Activated CD4-positive, alpha-beta T cell treated with anti-CD3 and anti-CD28 coated beads, Interleukin-2, amount 50 U/mL, for 48 hours (primary cell): Measurements from ENCODE around the gene JARID2.
"Not testable (repeated sequence)": the region's sequence is repeated elsewhere in the genome, so short reads cannot be mapped to it uniquely, and the experiment has no call there.

Experiments used
- DNase-seq, 2 experiments: peaks; one replicate each; pipeline ENCODE4 v3.0.0-alpha.2; 2020

Gene JARID2

DNA sequence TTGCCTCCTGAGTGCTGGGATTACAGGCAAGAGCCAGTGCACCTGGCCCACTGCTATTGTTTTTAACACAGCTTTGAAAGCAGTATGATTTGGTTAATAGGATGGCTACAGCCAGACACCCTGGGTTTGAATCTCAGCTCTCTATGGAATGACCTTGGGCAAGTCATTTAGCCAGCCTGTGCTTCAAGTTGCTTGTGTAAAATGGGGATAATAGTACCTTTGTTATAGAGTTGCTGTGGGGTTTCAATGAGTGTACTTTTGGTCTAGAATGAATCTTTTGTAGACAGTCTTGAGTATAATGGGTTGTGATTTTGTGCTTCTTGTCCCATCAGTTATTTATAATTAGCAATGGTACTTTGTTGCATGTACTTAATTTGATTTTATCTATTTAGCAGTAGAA lies 70.9 kb downstream of the JARID2 start:
- DNase-seq = no peak

DNA sequence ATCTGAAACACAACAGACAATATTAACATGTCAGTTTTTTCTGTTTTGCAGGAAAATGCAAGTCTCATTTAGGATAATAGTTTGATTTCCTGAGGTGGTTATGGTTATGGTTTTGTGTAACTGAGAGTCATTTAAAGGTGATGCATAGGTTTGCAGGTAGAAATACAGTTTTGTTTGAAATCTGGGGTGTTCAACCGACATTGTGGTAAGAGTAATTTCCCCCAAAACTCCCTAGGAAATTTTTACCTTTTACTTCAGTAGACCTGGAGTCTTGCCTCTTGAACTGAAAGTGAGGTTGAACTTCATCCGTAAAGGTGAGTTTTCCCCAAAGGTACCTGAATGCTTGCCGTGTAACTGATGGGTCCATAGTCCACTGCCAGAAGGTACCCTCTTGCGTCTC lies 71.4 kb downstream of the JARID2 start:
- DNase-seq = no peak

DNA sequence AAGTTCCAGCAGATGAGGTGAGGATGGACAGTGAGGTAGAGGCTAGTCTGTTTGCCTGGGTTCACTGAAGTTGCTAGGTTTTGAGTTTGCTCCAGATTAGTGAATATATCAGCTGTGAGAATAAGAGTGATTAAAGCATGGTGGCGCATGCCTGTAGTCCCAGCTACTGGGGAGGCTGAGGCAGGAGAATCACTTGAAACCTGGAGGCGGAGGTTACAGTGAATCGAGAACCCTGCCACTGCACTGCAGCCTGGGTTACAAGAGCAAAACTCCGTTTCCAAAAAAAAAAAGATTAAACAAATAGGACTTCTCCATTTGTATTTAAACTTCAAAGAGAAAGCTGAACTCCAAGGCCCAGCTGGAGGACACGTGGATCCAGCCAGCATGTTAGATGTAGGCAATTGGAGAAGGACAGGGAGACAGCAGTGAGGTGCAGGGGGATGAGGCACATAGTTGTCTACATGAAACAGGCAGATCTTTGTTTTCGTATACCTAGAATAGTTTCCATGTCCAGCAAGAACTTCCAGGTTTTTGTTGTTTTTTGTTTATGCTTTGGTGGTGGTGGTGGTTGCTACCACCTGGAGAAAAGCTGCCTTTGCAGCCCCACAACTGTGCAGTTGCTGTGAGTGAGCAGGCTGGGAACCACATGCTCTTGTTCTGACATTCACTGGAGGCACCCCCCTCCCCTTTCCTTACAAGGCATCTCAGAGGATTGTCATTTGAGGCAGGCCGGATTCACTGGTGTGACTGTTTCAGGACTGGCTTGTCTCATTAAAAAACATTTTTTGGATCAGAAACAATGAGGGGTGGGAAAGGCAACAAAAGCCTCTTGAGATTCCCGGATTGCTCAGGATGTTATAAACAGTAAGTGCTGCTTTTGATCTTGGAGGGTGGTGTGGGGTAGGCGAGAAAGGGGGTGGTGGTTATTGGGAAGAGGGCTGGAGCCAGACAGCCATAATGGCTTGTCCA lies 72.3 kb downstream of the JARID2 start:
- peak; percentile 26 to 32 for DNase-seq

DNA sequence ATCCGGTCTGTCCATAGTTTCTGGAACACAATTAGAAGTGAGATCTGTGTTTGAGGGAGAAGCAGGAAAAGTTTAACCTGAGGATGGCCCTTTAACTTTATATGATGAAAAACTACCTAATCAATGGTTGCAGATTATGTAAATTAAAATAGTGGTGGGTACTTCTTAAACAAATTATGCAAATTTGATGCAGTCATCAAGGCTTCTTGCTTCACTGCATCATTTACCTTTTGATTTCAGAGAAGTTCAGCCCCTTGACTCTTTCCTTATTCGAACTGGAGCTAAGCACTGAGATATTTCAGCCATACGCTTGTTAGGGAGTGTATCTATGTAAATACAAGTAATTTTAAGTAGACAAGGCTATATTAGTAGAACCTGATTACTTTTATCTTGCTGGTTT lies 73.8 kb downstream of the JARID2 start:
- DNase-seq = no peak

DNA sequence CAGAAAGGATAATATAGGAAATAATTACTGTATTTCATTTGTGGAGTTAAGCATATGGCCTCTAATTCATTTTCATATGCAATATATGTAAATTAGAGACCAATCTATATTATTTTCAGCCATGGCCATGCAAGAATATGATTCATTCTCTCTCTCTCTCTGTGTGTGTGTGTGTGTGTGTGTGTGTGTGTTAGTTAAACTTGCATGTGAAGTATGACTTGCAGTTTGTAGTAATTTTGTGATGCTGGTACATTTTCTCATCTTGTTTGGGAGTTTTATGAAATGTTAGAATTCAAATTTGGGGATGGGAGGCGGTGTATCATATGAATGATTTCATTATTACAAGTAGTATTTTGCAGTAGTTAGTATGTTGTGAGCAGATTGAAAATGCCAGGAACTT lies 74.8 kb downstream of the JARID2 start:
- no peak for DNase-seq

DNA sequence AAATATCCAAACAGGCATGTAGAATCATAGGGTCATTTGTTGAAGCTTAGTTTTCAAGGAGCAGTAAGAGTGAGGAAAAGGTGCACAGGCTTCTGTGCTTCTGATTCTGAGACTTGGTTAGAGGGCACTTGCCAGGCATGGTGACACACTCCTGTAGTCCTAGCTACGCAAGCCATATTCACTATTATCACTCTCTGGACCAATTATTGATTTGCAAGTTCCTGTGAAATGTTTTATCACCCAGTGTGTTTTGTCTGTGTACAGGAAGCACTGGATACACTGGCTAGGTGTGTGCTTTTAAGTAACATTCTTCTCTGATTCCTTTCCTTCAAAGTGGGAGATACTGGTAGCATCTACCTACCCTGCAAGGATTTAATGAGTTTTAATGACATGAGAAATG lies 76.3 kb downstream of the JARID2 start:
- no peak for DNase-seq

DNA sequence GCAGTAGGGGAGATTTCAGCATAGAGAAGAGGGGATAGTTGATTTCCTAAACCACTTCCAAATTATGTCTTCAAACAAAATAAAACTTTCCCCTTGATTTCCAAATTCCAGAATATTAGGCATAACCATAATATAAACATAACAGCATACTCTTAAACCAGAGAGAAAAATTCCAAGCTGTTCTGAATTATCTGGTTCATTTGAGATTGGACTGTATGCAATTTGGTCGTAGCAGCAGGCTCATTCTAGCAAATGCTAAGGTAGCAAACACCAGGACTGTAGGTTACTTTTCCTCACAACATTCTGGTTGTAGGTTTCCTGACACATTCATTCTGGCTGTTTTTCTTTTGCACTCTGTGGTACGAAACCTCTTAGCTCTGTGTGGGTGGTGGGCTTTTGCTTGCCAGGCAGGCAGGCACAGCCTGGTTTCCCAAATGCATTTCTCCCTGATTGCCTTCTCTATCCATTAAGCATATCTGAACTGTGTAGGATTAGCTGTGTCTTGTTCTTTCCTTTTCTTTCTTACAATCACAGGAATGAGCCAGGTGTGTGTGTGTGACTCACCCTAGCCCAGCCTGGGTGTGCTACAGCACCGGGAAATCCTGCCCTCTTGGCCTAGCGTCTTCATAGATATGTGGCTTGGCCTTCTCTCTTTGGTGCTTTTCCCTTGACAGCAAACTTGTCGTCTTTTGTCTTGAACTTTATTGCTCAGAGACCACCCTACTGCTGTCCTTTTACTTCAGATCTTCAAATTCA lies 77.1 kb downstream of the JARID2 start:
- no peak for DNase-seq

DNA sequence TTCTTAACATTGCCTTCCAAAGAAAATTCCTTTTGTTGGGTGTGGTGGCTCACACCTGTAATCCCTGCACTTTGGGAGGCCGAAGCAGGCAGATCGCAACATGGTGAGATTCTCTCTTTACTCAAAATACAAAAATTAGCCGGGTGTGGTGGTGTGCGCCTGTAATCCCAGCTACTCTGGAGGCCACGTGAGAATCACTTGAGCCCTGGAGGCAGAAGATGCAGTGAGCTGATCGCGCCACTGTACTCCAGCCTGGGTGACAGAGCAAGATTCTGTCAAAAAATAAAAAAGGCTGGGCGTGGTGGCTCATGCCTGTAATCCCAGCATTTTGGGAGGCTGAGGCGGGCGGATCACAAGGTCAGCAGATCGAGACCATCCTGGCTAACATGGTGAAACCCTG lies 77.7 kb downstream of the JARID2 start:
- DNase-seq = not testable (repeated sequence)

DNA sequence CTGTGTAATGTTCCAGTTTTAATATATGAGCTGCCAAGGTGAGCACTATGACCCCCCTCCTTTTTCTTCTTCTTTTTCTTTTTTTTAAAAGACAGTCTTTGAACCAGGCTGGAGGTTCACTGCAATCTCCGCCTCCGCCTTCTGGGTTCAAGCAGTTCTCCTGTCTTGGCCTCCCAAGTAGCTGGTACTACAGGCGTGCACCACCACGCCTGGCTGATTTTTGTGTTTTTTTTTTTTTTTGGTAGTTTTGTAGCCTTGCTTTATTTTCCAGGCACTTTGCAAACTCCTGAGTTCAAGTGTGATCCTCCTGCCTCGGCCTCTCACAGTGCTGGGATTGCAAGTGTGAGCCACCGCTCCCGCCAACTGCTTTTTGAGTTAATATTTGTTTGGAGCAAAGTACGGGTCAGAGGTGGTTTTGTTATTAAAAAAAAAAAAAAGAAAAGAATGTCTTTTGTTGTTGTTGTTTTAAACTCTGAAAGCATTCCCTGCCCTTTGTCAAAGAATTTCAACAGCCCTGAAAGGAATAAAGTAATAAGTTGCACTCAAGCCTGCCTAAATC lies 78.6 kb downstream of the JARID2 start:
- DNase-seq = no peak

DNA sequence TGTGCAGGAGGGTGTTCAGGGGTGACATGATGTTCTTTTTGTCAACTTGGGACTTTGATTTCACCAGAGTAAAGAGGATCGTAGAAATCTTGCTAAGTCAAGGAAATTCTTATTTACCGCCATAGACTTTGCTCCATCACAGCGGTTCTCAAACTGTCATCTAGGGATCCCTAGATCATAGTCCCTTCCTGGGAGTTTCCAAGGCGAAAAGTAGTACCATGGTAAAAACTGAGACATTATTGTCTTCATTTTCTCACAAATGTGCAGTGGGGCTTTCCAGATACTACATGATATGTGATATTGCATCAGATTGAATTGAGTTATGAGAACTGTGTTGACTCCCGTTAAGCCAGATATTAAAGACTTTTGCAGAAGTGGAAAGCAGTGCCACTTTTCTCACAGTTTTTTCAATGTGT lies 79.7 kb downstream of the JARID2 start:
- no peak for DNase-seq

DNA sequence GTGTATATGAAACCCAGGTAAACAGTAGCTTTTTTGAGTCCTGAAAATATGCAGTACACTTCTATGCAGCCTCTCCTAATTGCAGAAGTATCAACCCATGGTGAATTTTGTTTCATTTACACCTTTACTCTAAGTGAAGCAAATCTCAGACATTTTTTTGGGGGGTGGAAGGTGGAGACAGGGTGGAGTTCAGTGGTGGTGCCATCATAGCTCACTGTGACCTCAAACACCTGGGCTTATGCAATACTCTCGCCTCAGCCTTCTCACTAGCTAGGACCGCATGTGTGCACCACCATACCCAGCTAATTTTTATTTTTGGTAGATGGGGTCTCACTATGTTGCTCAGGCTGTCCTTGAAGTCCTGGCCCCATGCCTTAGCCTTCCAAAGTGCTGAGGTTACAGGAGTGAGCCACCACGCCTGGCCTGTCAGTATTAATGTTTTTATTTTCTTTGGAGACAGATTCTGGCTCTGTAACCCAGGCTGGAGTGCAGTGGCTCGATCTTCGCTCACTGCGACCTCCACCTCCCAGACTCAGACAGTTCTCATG lies 80.3 kb downstream of the JARID2 start:
- DNase-seq = no peak

DNA sequence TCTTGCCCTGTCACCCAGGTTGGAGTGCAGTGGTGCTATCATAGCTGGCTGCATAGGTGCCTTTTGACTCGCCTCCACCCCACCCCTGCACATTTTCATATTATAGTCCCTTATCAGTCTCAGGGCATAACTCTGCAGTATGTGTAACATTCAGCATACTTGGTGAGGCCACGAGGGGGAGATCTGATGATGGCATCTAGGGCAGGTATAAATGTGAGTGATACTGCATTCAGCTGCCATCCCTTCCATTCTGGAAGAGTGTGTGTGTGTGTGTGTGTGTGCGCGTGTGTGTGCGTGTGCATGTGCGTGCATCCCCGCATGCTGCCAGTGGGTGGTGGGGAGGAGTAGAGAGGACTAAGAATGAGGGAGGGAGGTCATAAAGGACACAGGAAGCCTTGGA lies 81.4 kb downstream of the JARID2 start:
- peak in 1 of 2 experiments; percentile 40 for DNase-seq

DNA sequence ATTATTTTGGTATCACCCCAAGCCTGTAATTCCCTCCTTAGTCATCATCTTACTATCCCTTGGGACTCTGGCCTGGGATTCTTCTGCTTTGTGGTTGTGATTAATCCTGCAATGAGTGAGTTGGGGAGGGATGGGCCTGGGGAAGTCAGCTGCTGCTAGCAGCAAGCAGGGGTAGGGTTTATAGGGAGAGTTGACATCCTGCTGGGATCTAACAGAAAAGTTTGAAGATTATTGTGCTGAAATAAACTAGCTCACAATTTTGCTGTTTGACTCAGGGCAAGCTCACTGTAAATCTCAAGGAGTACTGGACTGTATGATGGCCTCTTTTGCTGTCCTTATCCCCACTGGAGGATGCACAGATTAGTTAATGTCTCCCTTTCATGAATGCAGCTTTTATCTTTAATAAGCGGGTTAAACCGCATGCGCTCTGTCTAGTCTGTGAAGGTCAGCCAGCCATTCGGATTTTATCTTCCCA lies 83.4 kb downstream of the JARID2 start:
- no peak for DNase-seq

DNA sequence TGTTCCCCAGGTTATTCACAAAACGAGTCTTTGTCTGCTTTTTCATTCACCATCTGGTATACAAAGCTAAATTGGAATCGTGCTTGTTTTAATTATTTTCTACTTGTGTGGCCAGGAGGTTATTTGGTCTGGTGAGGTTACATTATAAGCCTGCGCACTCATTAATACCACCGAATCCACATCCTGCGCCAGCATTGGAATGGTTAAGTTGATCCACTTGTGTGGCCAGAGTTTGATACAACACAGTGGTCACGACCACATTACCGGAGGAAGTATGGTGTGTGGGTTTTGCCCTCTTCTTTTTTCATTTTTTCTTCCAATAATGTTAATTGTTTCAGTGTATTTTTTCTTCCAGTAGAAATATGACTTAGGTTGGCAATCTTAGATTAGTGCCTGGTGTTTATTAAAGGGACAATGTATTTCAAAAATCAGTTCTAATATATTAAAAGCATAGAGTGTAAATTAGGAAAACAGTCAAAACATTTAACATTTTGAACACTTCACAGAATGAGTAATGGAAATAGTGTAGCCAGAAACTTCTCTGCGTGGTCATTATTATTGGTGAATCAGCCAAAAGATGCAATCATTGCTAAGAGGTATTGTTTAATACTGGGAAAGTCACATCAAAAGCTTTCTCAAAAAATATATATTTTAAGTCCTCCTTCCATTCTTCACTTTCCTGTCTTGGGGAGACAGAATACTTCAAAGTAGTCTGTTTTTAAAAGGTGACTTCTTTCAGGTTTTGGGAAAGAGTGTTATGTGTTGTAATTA lies 84.5 kb downstream of the JARID2 start:
- no peak for DNase-seq

DNA sequence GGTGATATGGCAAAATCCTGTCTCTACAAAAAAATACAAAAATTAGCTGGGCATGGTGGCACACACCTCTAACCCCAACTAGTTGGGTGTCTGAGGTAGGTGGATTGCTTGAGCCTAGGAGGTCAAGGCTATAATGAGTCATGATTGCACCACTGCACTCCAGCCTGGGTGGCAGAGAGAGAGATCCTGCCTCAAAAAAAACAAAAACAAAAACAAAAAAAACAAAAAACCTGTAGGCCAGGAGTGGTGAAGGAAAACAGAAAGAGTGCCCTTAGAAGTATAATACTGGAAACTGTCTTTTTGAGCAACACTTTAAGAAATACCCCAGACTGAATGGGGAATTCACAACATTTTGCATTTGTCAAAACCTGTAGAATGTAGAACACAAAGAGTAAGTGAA lies 85.3 kb downstream of the JARID2 start:
- DNase-seq = no peak

DNA sequence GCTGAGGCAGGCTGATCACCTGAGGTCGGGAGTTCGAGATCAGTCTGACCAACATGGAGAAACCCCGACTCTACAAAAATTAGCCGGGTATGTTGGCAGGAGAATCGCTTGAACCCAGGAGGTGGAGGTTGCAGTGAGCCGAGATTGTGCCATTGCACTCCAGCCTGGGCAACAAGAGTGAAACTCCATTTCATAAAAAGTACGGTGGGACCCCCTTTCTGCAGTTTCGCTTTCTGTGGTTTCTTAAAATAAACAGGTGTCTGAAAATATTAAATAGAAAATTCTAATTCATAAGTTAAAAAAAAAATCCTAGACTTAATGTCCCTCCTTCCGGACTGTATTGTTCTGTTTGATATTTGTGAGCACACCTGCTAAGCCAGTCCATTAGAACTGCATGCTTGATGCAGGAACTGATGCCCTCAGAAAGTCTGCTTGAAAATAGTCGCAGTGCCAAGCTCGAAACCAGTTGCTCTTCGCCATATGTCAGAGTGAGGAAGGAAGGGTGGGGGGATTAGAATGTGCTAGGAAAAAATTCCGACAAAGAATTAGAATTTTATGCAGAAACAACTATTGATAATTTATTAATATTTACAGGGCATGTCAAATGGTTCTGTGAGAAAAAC lies 85.9 kb downstream of the JARID2 start:
- no peak for DNase-seq

DNA sequence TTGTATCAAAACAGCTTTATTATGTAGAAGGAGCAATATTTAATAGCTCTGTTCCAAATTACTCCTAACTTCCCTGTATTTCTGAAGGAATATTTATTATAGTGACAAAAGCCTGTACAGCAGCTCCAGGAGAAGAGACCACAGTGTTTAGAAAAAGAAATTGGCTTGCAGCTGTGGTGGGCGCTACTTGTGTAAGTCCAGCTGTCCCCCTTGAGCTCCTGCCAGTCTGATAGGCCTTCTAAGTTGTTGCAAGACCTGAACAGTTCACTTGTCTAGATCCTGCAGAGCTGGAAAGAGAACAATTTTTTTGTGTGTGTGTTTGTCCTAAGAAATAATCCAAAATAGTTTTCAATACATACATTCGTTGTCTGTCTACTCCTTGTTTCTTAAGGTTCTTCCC lies 86.6 kb downstream of the JARID2 start:
- DNase-seq = no peak

DNA sequence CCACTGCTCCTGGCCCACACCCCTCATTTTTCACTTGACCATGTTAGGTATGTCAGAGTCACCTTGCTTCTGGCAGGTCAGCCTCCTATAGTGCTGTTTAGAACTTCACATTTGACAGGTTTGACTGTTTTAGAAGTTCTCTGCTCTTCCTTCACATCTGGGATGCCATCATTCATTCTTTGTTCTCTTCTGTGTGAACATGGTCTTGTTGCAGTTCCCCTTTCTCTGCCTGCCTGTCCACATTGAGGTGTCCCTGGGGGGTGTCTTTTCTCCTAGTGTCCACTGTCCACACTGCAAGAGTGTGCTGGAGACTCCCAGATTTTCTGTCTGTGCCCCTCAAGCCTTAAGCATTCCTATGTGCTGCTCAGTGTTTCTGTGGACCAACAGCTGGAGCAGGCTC lies 89.5 kb downstream of the JARID2 start:
- DNase-seq = no peak

DNA sequence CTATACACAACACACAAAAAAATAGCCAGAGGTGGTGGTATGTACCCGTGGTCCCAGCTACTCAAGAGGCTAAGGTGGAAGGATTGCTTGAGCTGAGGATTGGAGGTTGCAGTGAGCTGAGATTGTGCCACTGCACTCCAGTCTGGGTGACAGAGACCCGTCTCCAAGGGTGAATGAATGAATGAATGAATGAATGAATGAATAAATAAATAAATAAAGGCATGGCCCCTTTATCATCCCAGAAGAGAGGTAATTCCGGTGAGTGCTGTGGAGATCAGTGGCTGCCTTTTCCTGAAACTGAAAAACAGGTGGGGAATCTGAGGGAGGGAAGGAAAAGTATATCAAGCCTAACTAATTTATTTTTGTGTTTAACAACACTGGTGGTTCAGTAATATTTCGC lies 90.0 kb downstream of the JARID2 start:
- DNase-seq = no peak

DNA sequence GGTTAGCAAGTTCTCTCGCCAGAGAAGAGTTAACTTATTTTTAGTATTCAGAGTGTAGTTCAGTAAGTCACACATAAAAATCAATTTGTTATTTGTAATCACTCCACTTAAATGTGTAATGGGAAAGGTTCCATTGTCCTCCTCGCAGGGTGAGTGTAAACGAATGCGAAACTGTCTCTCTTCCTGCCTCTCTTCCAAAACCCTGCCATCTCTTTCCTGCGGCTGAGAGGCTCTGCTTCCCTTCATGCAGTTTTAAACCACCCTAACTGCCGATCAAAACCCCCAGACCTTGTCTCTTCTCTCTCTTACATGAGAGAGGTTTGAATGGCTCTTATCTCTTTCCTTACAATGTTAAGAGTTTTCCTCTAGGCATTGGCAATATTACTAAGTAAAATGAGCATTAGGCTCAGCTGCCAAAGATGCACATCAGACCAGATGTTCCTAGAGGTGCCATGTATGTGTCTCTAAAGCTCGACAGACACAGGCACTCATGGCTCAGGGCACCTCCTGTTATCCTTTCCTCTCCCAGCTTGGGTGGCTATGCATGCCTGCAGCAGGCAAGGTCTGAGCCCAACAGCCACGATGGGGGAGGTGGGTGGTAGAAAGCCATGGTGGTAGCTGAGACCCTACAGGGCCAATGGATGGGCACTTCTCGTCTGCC lies 91.2 kb downstream of the JARID2 start:
- DNase-seq = no peak

DNA sequence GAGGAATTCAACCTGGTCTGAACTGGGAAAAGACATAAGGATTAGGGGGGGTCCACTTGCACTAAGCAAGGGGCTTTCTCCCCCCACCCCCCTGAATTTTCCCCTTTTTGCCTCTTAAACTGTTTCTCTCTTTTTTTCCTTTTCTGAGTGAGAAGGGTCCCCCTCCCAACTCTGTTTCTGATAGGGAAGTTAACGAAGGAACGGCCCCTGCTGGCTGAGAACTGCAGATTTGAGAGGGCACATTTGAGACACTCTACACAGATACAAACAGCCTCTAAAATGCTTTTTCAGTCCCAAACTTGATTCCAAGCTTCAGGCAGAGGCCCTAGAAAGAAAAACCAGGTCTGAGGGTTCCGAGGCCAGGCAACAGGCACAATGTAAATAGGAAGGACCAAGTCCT lies 91.7 kb downstream of the JARID2 start:
- no peak for DNase-seq

DNA sequence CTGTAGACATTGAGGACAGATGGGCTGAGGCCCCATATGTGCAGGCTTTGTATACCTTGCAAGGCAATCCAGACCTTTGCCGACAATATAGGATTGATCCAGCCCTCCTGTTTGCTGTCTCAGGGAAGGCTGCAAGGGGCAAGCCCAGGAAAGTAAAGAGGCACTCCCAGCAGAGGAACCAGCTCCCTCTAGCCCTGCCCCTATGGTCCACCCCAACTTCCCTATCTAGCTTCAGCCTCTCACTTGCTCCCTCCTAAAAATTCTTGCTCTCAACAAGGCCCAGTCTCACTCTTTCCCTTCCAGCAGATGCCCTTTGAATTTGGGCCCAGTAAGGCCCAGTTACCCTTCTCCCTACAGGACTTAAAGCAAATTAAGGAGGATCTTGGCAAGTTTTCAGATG lies 92.6 kb downstream of the JARID2 start:
- DNase-seq = no peak
